Measurements from ENCODE around the gene EBF3. TPM values are rescaled to one million over a fixed set of nuclear protein-coding genes. Genes with fewer than 3 reads are reported as not detected.

The EBF3 gene
- total RNA-seq, 1 experiment from 2014 or later = 0.22 TPM

GRCh38 chr10:129949891-129950291 is 14.2 kb downstream of the EBF3 start:
- Histone ChIP-seq H3K23me2 (ENCODE audit: insufficient read length, low read depth, low read length, poor library complexity, severe bottlenecking) (no peaks in the 10 kb centered on the region), H2BK120ac (ENCODE audit: low read depth, low read length, poor library complexity, severe bottlenecking) (no peak overlapping the region), H3K27me3 (ENCODE audit: insufficient read depth, low read length) (peaks cover 8% of the 10 kb centered on the region; the same call in 1 of the 2 replicates), H3K79me2 (ENCODE audit: insufficient read depth, low read length) (no peaks in the 10 kb centered on the region), H3K79me1 (ENCODE audit: insufficient read depth, low read depth, low read length, poor library complexity, severe bottlenecking) (no peaks in the 10 kb centered on the region), H3K9ac (ENCODE audit: extremely low read depth, insufficient read length, low read length) (no peak overlapping the region), H3K27ac (ENCODE audit: insufficient read length, low read depth, low read length) (no peak overlapping the region), H2BK20ac (ENCODE audit: low read depth, low read length, poor library complexity, severe bottlenecking) (no peak overlapping the region), H3K4me1 (ENCODE audit: insufficient read depth, low read length) (no peaks in the 10 kb centered on the region), H4K20me1 (ENCODE audit: control insufficient read depth, insufficient read depth, insufficient read length) (no peaks in the 10 kb centered on the region), H2BK15ac (ENCODE audit: low read depth, low read length) (no peak overlapping the region), H4K5ac (ENCODE audit: insufficient read length, low read depth, low read length) (no peak overlapping the region), H3K9me3 (ENCODE audit: control insufficient read depth, low read depth, low read length) (no peaks in the 10 kb centered on the region), H3K56ac (ENCODE audit: insufficient read length, low read depth, low read length) (no peak overlapping the region), H4K8ac (replicated peaks; ENCODE audit: insufficient read length, low read depth, low read length) (no peak overlapping the region), H2BK12ac (ENCODE audit: insufficient read length, low read depth, low read length) (no peak overlapping the region), H2AFZ (ENCODE audit: low read length) (no peak overlapping the region), H4K91ac (ENCODE audit: insufficient read length, low read depth, low read length) (no peak overlapping the region), H3K4me2 (ENCODE audit: insufficient read depth, insufficient read length, low read length) (peak overlapping the region; percentile 36), H2BK5ac (ENCODE audit: insufficient read length, low read length) (no peak overlapping the region), H3K4ac (ENCODE audit: low read depth, low read length) (no peak overlapping the region), H3K14ac (ENCODE audit: insufficient read depth, low read length) (peak overlapping the region; percentile 21), H3K23ac (ENCODE audit: insufficient read length, low read depth, low read length) (no peak overlapping the region), H3K18ac (ENCODE audit: insufficient read length, low read depth, low read length) (no peak overlapping the region), H3T11ph (ENCODE audit: low read length) (no peak overlapping the region), H2AK5ac (ENCODE audit: insufficient read length, low read length) (no peak overlapping the region)
- H3K27me3 Mint-ChIP-seq (ENCODE audit: low read depth) = peaks cover 55% of the 10 kb centered on the region
- H3K4me3 Mint-ChIP-seq = peak overlapping the region; percentile 24 to 72
- H3K27ac Mint-ChIP-seq = no peak overlapping the region
- WGBS (ENCODE audit: extremely low coverage, insufficient read length, low lambda C conversion rate) = no CpG with 5 or more reads among the region's 16 CpGs
- TF ChIP-seq, protein P1, sequence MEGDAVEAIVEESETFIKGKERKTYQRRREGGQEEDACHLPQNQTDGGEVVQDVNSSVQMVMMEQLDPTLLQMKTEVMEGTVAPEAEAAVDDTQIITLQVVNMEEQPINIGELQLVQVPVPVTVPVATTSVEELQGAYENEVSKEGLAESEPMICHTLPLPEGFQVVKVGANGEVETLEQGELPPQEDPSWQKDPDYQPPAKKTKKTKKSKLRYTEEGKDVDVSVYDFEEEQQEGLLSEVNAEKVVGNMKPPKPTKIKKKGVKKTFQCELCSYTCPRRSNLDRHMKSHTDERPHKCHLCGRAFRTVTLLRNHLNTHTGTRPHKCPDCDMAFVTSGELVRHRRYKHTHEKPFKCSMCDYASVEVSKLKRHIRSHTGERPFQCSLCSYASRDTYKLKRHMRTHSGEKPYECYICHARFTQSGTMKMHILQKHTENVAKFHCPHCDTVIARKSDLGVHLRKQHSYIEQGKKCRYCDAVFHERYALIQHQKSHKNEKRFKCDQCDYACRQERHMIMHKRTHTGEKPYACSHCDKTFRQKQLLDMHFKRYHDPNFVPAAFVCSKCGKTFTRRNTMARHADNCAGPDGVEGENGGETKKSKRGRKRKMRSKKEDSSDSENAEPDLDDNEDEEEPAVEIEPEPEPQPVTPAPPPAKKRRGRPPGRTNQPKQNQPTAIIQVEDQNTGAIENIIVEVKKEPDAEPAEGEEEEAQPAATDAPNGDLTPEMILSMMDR (conservative IDR thresholded peaks at IDR 0.05) = no peak
- peak; percentile 75 for DNase-seq
- H3K36me3 Mint-ChIP-seq (ENCODE audit: insufficient read depth in 1 of 3, low read depth in 3 of 3) = no peaks in the 10 kb centered on the region
- peaks cover 10 to 21% of the 10 kb centered on the region in 2 experiments for H3K4me1 Mint-ChIP-seq
- no peaks in the 10 kb centered on the region; a peak in 2 of 5 replicates for H3K9me3 Mint-ChIP-seq
